Suprapubic skin (tissue), 3 donors: ENCODE measurements around the gene STPG2.

ENCODE experiments used
- CTCF ChIP-seq, 2 donors: fragments of 200-600 bp in 1 of 2; fragments of 450-650 bp in 1 of 2; sonication (generic) in 1 of 2; IDR thresholded peaks; one replicate each; pipeline ENCODE4 v1.5.1; 2016 to 2019; ENCODE audit warnings: antibody characterized with exemption in 2 of 2, mild to moderate bottlenecking in 1 of 2, moderate library complexity in 1 of 2
- EP300 ChIP-seq: sonication (generic); formaldehyde crosslinking; IDR thresholded peaks from one replicate; pipeline ENCODE4 v1.6.1; 2017; ENCODE audit warnings: antibody characterized with exemption
- POLR2A ChIP-seq, 2 donors: fragments of 450-650 bp; IDR thresholded peaks; one replicate each; pipeline ENCODE4 v1.6.1; 2017; ENCODE audit warnings: antibody characterized with exemption in 2 of 2, mild to moderate bottlenecking in 2 of 2, moderate library complexity in 2 of 2

- TF ChIP-seq CTCF (IDR thresholded peaks at IDR 0.05) = no peak
- no peak for TF ChIP-seq POLR2A (IDR thresholded peaks at IDR 0.05)
- TF ChIP-seq EP300 = no peak
Measured at GRCh38 chr4:97786306-97786920, 356.9 kb downstream of the STPG2 start.
